MCF 10A (cell line): ENCODE measurements around the gene KRTAP5-6. TPM values are rescaled to one million over a fixed set of nuclear protein-coding genes. Genes with fewer than 3 reads are reported as not detected.

Source experiments
- BruUV-seq: library from RNA; stranded (reverse); fragments of 400-500 nt; replicated peaks from 2 replicates; lab custom pipeline; 2021; lab: Mats Ljungman, UMichigan
- CTCF ChIA-PET: fragments of 300-600 bp; sonication (Branson Sonifier 250); formaldehyde crosslinking; extraction: SDS; loops from one replicate; lab custom pipeline; 2021; ENCODE audit warnings: antibody characterized with exemption, inconsistent platforms; lab: Yijun Ruan, JAX
- POLR2A ChIA-PET: fragments of 300-600, 350-650 bp; sonication (Branson Sonifier 250); formaldehyde crosslinking; extraction: SDS; loops from one replicate; lab custom pipeline; 2020; ENCODE audit warnings: antibody characterized with exemption, inconsistent platforms; lab: Yijun Ruan, JAX
- DNase-seq: peaks from one replicate; pipeline ENCODE4 v3.0.0-alpha.2; 2018; ENCODE audit not compliant: unreplicated experiment
- H3K27ac Mint-ChIP-seq: one replicate; pipeline ENCODE4 v1.8.0; 2022; ENCODE audit warnings: mild to moderate bottlenecking, low read depth, mixed read lengths; ENCODE audit not compliant: unreplicated experiment
- H3K27me3 Mint-ChIP-seq: one replicate; pipeline ENCODE4 v1.8.0; 2022; ENCODE audit warnings: mixed read lengths; ENCODE audit not compliant: insufficient read depth, unreplicated experiment
- H3K36me3 Mint-ChIP-seq: one replicate; pipeline ENCODE4 v1.8.0; 2022; ENCODE audit warnings: mild to moderate bottlenecking, moderate library complexity, mixed read lengths; ENCODE audit not compliant: insufficient read depth, unreplicated experiment
- H3K4me1 Mint-ChIP-seq: one replicate; pipeline ENCODE4 v1.8.0; 2022; ENCODE audit warnings: mixed read lengths; ENCODE audit not compliant: insufficient read depth, unreplicated experiment
- H3K4me3 Mint-ChIP-seq: one replicate; pipeline ENCODE4 v1.8.0; 2022; ENCODE audit warnings: mild to moderate bottlenecking, moderate library complexity, mixed read lengths; ENCODE audit not compliant: unreplicated experiment
- H3K9me3 Mint-ChIP-seq: one replicate; pipeline ENCODE4 v1.8.0; 2022; ENCODE audit warnings: mixed read lengths; ENCODE audit not compliant: unreplicated experiment
- CTCF ChIP-seq: fragments of 200-600 bp; IDR thresholded peaks from one replicate; pipeline ENCODE4 v1.8.0; 2022; ENCODE audit warnings: antibody characterized with exemption, mild to moderate bottlenecking; ENCODE audit not compliant: unreplicated experiment
- intact Hi-C: fragments of 100-400 bp; cut with micrococcal nuclease; formaldehyde crosslinking; loops from 2 replicates; pipeline ENCODE4 v1.14.1; 2022
- total RNA-seq: library from RNA; stranded (reverse); gene quantifications from 2 replicates; pipeline ENCODE4 v1.2.3, GENCODE V29; 2022

Gene KRTAP5-6
- total RNA-seq, 1 experiment from 2014 or later = not detected

- no TSS peak for BruUV-seq
- intact Hi-C loops = no loop called here
- H3K4me3 Mint-ChIP-seq = no peak overlapping the region
- H3K27me3 Mint-ChIP-seq = peaks cover 82% of the 10 kb centered on the region
- no peak overlapping the region for H3K27ac Mint-ChIP-seq
- TF ChIP-seq CTCF = no peak
- no peaks in the 10 kb centered on the region for H3K36me3 Mint-ChIP-seq
- DNase-seq = no peak
- H3K4me1 Mint-ChIP-seq = peaks cover 6% of the 10 kb centered on the region
- ChIA-PET CTCF (interaction anchor here (0.6 to 1.5 kb wide), 4 partner anchors 40 to 436 kb away, joined by 4 to 6 read pairs (median 5); no protein-coding TSS in a partner anchor), POLR2A (interaction anchor here (1.4 kb wide), 2 partner anchors 10 to 101 kb away, joined by 4 to 5 read pairs; partner anchors contain the start of gene SYT8)
- peaks cover 28% of the 10 kb centered on the region for H3K9me3 Mint-ChIP-seq
Measured at GRCh38 chr11:1733716-1734640, 37.0 kb downstream of the KRTAP5-6 start.

- Mint-ChIP-seq H3K36me3 (no peaks in the 10 kb centered on the region), H3K4me3 (no peak overlapping the region), H3K27ac (no peak overlapping the region), H3K4me1 (peaks cover 6% of the 10 kb centered on the region), H3K27me3 (peaks cover 82% of the 10 kb centered on the region), H3K9me3 (peaks cover 28% of the 10 kb centered on the region)
- intact Hi-C loops = no loop called here
- no peak for DNase-seq
- ChIA-PET POLR2A (no interaction called here), CTCF (interaction anchor here (0.6 to 1.5 kb wide), 4 partner anchors 41 to 435 kb away, joined by 3 to 6 read pairs (median 4); no protein-coding TSS in a partner anchor)
- TF ChIP-seq CTCF = no peak
- BruUV-seq = no TSS peak
Measured at GRCh38 chr11:1734641-1735081, 37.7 kb downstream of the KRTAP5-6 start.

GRCh38 chr11:1735271-1735670 is 38.3 kb downstream of the KRTAP5-6 start:
- TF ChIP-seq CTCF = no peak
- no TSS peak for BruUV-seq
- H3K27ac Mint-ChIP-seq = no peak overlapping the region
- DNase-seq = no peak
- peaks cover 6% of the 10 kb centered on the region for H3K4me1 Mint-ChIP-seq
- H3K9me3 Mint-ChIP-seq = peaks cover 28% of the 10 kb centered on the region
- no peak overlapping the region for H3K4me3 Mint-ChIP-seq
- POLR2A ChIA-PET = interaction anchor here (1.4 kb wide), 1 partner anchor 8 kb away, joined by 3 read pairs; no protein-coding TSS in a partner anchor
- CTCF ChIA-PET = interaction anchor here (0.7 to 1.4 kb wide), 2 partner anchors 98 to 160 kb away, joined by 3 read pairs; no protein-coding TSS in a partner anchor
- intact Hi-C loops = no loop called here
- H3K36me3 Mint-ChIP-seq = no peaks in the 10 kb centered on the region
- H3K27me3 Mint-ChIP-seq = peaks cover 80% of the 10 kb centered on the region

GRCh38 chr11:1736447-1736992 is 39.5 kb downstream of the KRTAP5-6 start:
- ChIA-PET POLR2A (interaction anchor here (0.7 to 1.4 kb wide), 11 partner anchors 7 to 1120 kb away, joined by 3 to 7 read pairs (median 3); no protein-coding TSS in a partner anchor), CTCF (interaction anchor here (0.6 to 1.6 kb wide), 4 partner anchors 43 to 351 kb away, joined by 3 read pairs; partner anchors contain the start of gene SYT8)
- BruUV-seq = no TSS peak
- Mint-ChIP-seq H3K4me3 (no peak overlapping the region), H3K9me3 (peaks cover 20% of the 10 kb centered on the region), H3K36me3 (no peaks in the 10 kb centered on the region), H3K27me3 (peaks cover 68% of the 10 kb centered on the region), H3K27ac (no peak overlapping the region), H3K4me1 (peaks cover 6% of the 10 kb centered on the region)
- no peak for TF ChIP-seq CTCF
- intact Hi-C loops = no loop called here
- DNase-seq = no peak
